Uterus (tissue), 2 donors: ENCODE results near the gene NRXN3.

Source experiments
- POLR2A ChIP-seq, 2 donors: fragments of 450-650 bp; IDR thresholded peaks; one replicate each; pipeline ENCODE4 v1.6.1; 2016; ENCODE audit warnings: antibody characterized with exemption in 2 of 2, mild to moderate bottlenecking in 1 of 2, moderate library complexity in 1 of 2
- TF ChIP-seq, protein P1 (sequence below), 4 experiments: fragments of 200-600 bp in 2 of 4; fragments of 450-650 bp in 2 of 4; sonication (generic) in 2 of 4; IDR thresholded peaks; one replicate each; pipeline ENCODE4 v1.5.1; 2016 to 2019; ENCODE audit warnings: antibody characterized with exemption in 4 of 4, mild to moderate bottlenecking in 2 of 4, moderate library complexity in 1 of 4

- TF ChIP-seq, protein P1, sequence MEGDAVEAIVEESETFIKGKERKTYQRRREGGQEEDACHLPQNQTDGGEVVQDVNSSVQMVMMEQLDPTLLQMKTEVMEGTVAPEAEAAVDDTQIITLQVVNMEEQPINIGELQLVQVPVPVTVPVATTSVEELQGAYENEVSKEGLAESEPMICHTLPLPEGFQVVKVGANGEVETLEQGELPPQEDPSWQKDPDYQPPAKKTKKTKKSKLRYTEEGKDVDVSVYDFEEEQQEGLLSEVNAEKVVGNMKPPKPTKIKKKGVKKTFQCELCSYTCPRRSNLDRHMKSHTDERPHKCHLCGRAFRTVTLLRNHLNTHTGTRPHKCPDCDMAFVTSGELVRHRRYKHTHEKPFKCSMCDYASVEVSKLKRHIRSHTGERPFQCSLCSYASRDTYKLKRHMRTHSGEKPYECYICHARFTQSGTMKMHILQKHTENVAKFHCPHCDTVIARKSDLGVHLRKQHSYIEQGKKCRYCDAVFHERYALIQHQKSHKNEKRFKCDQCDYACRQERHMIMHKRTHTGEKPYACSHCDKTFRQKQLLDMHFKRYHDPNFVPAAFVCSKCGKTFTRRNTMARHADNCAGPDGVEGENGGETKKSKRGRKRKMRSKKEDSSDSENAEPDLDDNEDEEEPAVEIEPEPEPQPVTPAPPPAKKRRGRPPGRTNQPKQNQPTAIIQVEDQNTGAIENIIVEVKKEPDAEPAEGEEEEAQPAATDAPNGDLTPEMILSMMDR (IDR thresholded peaks at IDR 0.05) = no peak
- TF ChIP-seq POLR2A (IDR thresholded peaks at IDR 0.05) = no peak
Measured at GRCh38 chr14:79703209-79703608, 1533.0 kb downstream of the NRXN3 start.
